ENCODE results near the gene SH3PXD2A.

GRCh38 chr10:103668351-103669242 lies 186.8 kb downstream of the SH3PXD2A start:
- TF ChIP-seq POLR2AphosphoS5 (IDR thresholded peaks at IDR 0.05; ENCODE audit: low read depth, low read length), result no peak
- TF ChIP-seq POLR2A (IDR thresholded peaks at IDR 0.05; ENCODE audit: low read depth, low read length), result no peak
- no peak for TF ChIP-seq TAF1 (IDR thresholded peaks at IDR 0.05; ENCODE audit: borderline replicate concordance, low read depth, low read length)
